Heart right ventricle (tissue), 16 donors: Measurements from ENCODE around the gene NUP214. TPM values are rescaled to one million over a fixed set of nuclear protein-coding genes. Genes with fewer than 3 reads are reported as not detected.
"Not testable (repeated sequence)": the region's sequence is repeated elsewhere in the genome, so short reads cannot be mapped to it uniquely, and the experiment has no call there.

Source experiments
- ATAC-seq, 8 donors: fragments of 200-7000 bp; cut with Tn5 transposase; one replicate each; pipeline ENCODE4 v1.9.1; 2020; ENCODE audit warnings: mild to moderate bottlenecking in 8 of 8, moderate library complexity in 8 of 8, moderate number of reproducible peaks in 1 of 8
- DNase-seq, 2 donors: peaks; one replicate each; pipeline ENCODE4 v3.0.0-alpha.2; 2020
- H3K27ac ChIP-seq, 10 donors: fragments of 200-600 bp; sonication (generic) in 2 of 10; one replicate each; pipeline versions ENCODE4 v1.5.0 to v1.8.0; 2020 to 2022; ENCODE audit warnings: mild to moderate bottlenecking in 3 of 10
- H3K27me3 ChIP-seq, 7 donors: fragments of 200-600 bp; one replicate each; pipeline ENCODE4 v1.8.0; 2021 to 2022; ENCODE audit warnings: mild to moderate bottlenecking in 2 of 7
- H3K36me3 ChIP-seq, 9 donors: fragments of 200-600 bp; sonication (generic) in 1 of 9; one replicate each; pipeline versions ENCODE4 v1.5.0 to v1.8.0; 2020 to 2022; ENCODE audit warnings: mild to moderate bottlenecking in 2 of 9
- H3K4me1 ChIP-seq, 9 donors: fragments of 200-600 bp; sonication (generic) in 1 of 9; one replicate each; pipeline versions ENCODE4 v1.5.0 to v1.8.0; 2020 to 2022; ENCODE audit warnings: mild to moderate bottlenecking in 4 of 9
- H3K4me3 ChIP-seq, 10 donors: fragments of 200-600 bp; sonication (generic) in 2 of 10; one replicate each; pipeline versions ENCODE4 v1.5.0 to v1.8.0; 2020 to 2022; ENCODE audit warnings: mild to moderate bottlenecking in 7 of 10, moderate library complexity in 2 of 10
- H3K9me3 ChIP-seq, 11 donors: fragments of 200-600 bp in 10 of 11; sonication (generic) in 2 of 11; one replicate each; pipeline versions ENCODE4 v1.5.0 to v1.8.0; 2013 to 2022; ENCODE audit warnings: mild to moderate bottlenecking in 2 of 11, control low read depth in 1 of 11, moderate library complexity in 1 of 11
- WGBS, 2 donors: extraction: QIAGEN DNeasy Blood & Tissue Kit; methylation state at CpG; one replicate each; pipeline ENCODE4 v1.1.7; 2013; ENCODE audit warnings: inconsistent platforms in 1 of 2; 5-methylcytosine and 5-hydroxymethylcytosine counted together
- intact Hi-C, 10 donors: fragments of 100-400 bp; cut with DNase I; formaldehyde crosslinking; loops; one replicate each; pipeline versions ENCODE4 v1.11.1 to v1.14.2; 2022
- polyA plus RNA-seq, 2 donors: library from polyadenylated mRNA; stranded (reverse); fragments of 200-250 nt; gene quantifications; one replicate each; pipeline ENCODE4 v1.2.3, GENCODE V29; 2013
- total RNA-seq, 10 donors: library from RNA; stranded (reverse); fragmentation: NEBNext Ultra II Directional in 3 of 10; extraction: Animal tissue kit (Norgen Biotek cat#: 25700) in 3 of 10; gene quantifications; one replicate each; pipeline versions ENCODE4 v1.2.1 to v1.2.4, GENCODE V29; 2021 to 2023
- TF ChIP-seq, protein P1 (sequence below), 9 donors: fragments of 200-600 bp; sonication (generic) in 2 of 9; IDR thresholded peaks; one replicate each; pipeline versions ENCODE4 v1.5.0 to v1.8.0; 2021 to 2022; ENCODE audit warnings: antibody characterized with exemption in 9 of 9, mild to moderate bottlenecking in 5 of 9, moderate library complexity in 1 of 9
- donor health status: Arrhythmogenic right ventricular cardiomyopathy.
- donor health status: ischemic (EF 13 %, LVEDD 7.1; RV severe dilation, severe dysfunction).
- donor health status: healthy with polysubstance abuse.
- donor health status: DM: no; HTN: yes; CAD: no.
- donor health status: DM: no; HTN: no; CAD: no.
- donor health status: ischemic (EF 25% LVEDD 6.9; RV normal size, moderate dysfunction).
- donor health status: ischemic (EF 25% LVEDD 5.7; RV mildly dilated, moderate dysfunction).
- donor health status: healthy.
- donor health status: DM: yes; HTN: yes; CAD: no.
- donor health status: Ischemic cardiomyopathy.
- donor health status: ischemic (EF 35%, LVEDD 5.7; RV mildly dilated, moderate dysfunction).
- donor health status: nonischemic (EF 11% LVEDD 7.7; RV severe dilation, severe dysfunction).
- donor health status: DM: yes; HTN: yes; CAD: no.
- donor health status: PGD.
- donor health status: ischemic (EF 29% LVEDD 5.4; RV normal size, mild dysfunction).
- donor health status: nonischemic (EF 23%, LVEDD 6.1; RV moderate dilation, normal function).

Gene NUP214
- total and polyA plus RNA-seq, 12 donors, result 13.8 to 27.1 (median 22.9) TPM

DNA sequence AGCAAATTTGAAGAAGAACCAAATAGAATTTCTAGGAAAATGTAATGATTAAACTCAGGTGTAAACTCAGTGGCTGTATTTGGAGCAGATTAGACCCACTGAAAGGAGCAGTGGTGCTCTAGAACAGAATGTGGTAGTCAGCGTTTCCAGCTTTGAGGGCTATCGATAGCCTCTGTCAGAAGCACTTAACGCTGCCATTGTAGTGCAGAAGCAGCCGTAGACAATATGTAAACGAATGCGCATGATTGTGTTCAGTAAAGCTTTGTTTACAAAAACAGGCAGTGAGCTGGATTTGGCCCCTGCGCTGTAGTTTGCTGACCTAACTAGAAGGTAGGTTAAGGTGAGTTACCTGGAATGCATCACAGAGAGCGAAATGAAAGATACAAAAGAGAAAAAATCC, 78.9 kb downstream of the NUP214 start:
- TF ChIP-seq, protein P1, sequence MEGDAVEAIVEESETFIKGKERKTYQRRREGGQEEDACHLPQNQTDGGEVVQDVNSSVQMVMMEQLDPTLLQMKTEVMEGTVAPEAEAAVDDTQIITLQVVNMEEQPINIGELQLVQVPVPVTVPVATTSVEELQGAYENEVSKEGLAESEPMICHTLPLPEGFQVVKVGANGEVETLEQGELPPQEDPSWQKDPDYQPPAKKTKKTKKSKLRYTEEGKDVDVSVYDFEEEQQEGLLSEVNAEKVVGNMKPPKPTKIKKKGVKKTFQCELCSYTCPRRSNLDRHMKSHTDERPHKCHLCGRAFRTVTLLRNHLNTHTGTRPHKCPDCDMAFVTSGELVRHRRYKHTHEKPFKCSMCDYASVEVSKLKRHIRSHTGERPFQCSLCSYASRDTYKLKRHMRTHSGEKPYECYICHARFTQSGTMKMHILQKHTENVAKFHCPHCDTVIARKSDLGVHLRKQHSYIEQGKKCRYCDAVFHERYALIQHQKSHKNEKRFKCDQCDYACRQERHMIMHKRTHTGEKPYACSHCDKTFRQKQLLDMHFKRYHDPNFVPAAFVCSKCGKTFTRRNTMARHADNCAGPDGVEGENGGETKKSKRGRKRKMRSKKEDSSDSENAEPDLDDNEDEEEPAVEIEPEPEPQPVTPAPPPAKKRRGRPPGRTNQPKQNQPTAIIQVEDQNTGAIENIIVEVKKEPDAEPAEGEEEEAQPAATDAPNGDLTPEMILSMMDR (IDR thresholded peaks at IDR 0.05), result no peak
- Histone ChIP-seq H3K9me3 (no peaks in the 10 kb centered on the region), H3K36me3 (peaks cover 0 to 99% (median 45%) of the 10 kb centered on the region in 9 donors), H3K27me3 (no peaks in the 10 kb centered on the region), H3K4me1 (peaks cover 0 to 6% (median 0%) of the 10 kb centered on the region in 9 donors), H3K4me3 (no peak overlapping the region), H3K27ac (no peak overlapping the region)
- intact Hi-C loops, result loop anchor here in 1 of 10 donors (10.0 kb wide), 1 partner anchor 59 kb away; no protein-coding TSS in a partner anchor
- WGBS, 2 donors, result 89 to 90% methylated on average over 8 of the region's 8 CpGs
- no peak for ATAC-seq
- DNase-seq, result no peak

GRCh38 chr9:131206495-131206894, 81.1 kb downstream of the NUP214 start:
- Histone ChIP-seq H3K4me1 (peaks cover 0 to 6% (median 0%) of the 10 kb centered on the region in 9 donors), H3K36me3 (peaks cover 0 to 99% (median 39%) of the 10 kb centered on the region in 9 donors), H3K27me3 (no peaks in the 10 kb centered on the region), H3K27ac (no peak overlapping the region), H3K4me3 (no peak overlapping the region), H3K9me3 (peaks cover 0 to 16% (median 5%) of the 10 kb centered on the region in 11 donors)
- 95% methylated on average over 3 of the region's 3 CpGs for WGBS, 2 donors
- ATAC-seq, result no peak
- intact Hi-C loops, result loop anchor here in 1 of 10 donors (10.0 kb wide), 1 partner anchor 62 kb away; no protein-coding TSS in a partner anchor
- no peak for DNase-seq
- TF ChIP-seq, protein P1 (IDR thresholded peaks at IDR 0.05), result no peak

DNA sequence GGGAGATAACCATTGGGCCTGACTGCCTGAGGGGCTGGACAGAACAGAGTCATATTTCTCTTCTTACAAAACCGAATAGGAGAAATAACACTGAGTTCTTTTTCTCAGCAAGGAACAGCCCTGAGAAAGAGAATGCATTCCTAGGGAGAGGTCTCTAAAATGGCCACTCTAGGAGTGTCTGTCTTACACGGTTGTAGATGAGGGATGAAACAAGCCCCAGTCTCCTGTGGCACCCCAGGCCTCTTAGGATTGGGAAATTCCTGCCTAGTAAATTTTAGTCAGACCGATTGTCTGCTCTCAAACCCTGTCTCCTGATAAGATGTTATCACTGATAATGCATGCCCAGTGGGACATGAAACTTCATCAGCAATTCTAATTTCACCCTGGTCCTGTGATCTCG, 86.5 kb downstream of the NUP214 start:
- H3K9me3 ChIP-seq, result peaks cover 0 to 27% (median 14%) of the 10 kb centered on the region in 11 donors
- H3K4me3 ChIP-seq, ATAC-seq, H3K27ac ChIP-seq, DNase-seq, intact Hi-C loops, H3K27me3 ChIP-seq: not testable (repeated sequence)
- H3K4me1 ChIP-seq, result peaks cover 0 to 21% (median 14%) of the 10 kb centered on the region in 9 donors
- H3K36me3 ChIP-seq, result peaks cover 0 to 75% (median 25%) of the 10 kb centered on the region in 9 donors
- 95 to 96% methylated on average over 4 of the region's 4 CpGs for WGBS, 2 donors

- peaks cover 0 to 65% (median 23%) of the 10 kb centered on the region in 9 donors for H3K36me3 ChIP-seq
- WGBS, 2 donors, result 52 to 68% methylated on average over 7 of the region's 7 CpGs
- intact Hi-C loops, result no loop called here
- TF ChIP-seq, protein P1 (IDR thresholded peaks at IDR 0.05), result no peak
- peaks cover 0 to 30% (median 15%) of the 10 kb centered on the region in 9 donors for H3K4me1 ChIP-seq
- H3K4me3 ChIP-seq, result no peak overlapping the region
- H3K27me3 ChIP-seq, result no peaks in the 10 kb centered on the region
- no peak for DNase-seq
- peak overlapping the region in 1 of 10 donors; percentile 43 for H3K27ac ChIP-seq
- ATAC-seq, result peak in 2 of 8 donors; percentile 40 to 64
- H3K9me3 ChIP-seq, result peaks cover 0 to 27% (median 14%) of the 10 kb centered on the region in 11 donors
Observed at GRCh38 chr9:131214286-131214856, 89.0 kb downstream of the NUP214 start.

- intact Hi-C loops, result no loop called here
- WGBS, 2 donors, result 43 to 55% methylated on average over 4 of the region's 4 CpGs
- Histone ChIP-seq H3K36me3 (peaks cover 0 to 65% (median 23%) of the 10 kb centered on the region in 9 donors), H3K9me3 (peaks cover 0 to 27% (median 14%) of the 10 kb centered on the region in 11 donors), H3K27ac (peak overlapping the region in 1 of 10 donors; percentile 43), H3K27me3 (no peaks in the 10 kb centered on the region), H3K4me3 (no peak overlapping the region), H3K4me1 (peaks cover 0 to 30% (median 15%) of the 10 kb centered on the region in 9 donors)
- TF ChIP-seq, protein P1 (IDR thresholded peaks at IDR 0.05), result no peak
- DNase-seq (no peak), ATAC-seq (peak in 1 of 8 donors; percentile 23)
Observed at GRCh38 chr9:131214876-131215275, 89.5 kb downstream of the NUP214 start.
